ENCODE data around the gene NOC2L. TPM values are rescaled to one million over a fixed set of nuclear protein-coding genes. Genes with fewer than 3 reads are reported as not detected.

Gene NOC2L
- total and polyA plus RNA-seq, 9 of the 15 experiments (the other 6 are each of a cell fraction or from before 2014, with no cell fraction given), result 4.0 to 410 (median 200) TPM

GRCh38 chr1:909861-910310 lies 49.2 kb downstream of the NOC2L start (continued):
- TF ChIP-seq ZNF407 (IDR thresholded peaks at IDR 0.05; ENCODE audit: low read depth) (no peak), ZNF184 (CRISPR knock-in tag; IDR thresholded peaks at IDR 0.05) (no peak), BRF1 (IDR thresholded peaks at IDR 0.05; ENCODE audit: borderline replicate concordance, extremely low read depth, insufficient read length) (no peak), SP1 (CRISPR knock-in tag; IDR thresholded peaks at IDR 0.05) (no peak), ZNF282 (CRISPR knock-in tag; IDR thresholded peaks at IDR 0.05) (no peak), ZZZ3 (IDR thresholded peaks at IDR 0.05) (no peak)
- TF ChIP-seq, protein P1, sequence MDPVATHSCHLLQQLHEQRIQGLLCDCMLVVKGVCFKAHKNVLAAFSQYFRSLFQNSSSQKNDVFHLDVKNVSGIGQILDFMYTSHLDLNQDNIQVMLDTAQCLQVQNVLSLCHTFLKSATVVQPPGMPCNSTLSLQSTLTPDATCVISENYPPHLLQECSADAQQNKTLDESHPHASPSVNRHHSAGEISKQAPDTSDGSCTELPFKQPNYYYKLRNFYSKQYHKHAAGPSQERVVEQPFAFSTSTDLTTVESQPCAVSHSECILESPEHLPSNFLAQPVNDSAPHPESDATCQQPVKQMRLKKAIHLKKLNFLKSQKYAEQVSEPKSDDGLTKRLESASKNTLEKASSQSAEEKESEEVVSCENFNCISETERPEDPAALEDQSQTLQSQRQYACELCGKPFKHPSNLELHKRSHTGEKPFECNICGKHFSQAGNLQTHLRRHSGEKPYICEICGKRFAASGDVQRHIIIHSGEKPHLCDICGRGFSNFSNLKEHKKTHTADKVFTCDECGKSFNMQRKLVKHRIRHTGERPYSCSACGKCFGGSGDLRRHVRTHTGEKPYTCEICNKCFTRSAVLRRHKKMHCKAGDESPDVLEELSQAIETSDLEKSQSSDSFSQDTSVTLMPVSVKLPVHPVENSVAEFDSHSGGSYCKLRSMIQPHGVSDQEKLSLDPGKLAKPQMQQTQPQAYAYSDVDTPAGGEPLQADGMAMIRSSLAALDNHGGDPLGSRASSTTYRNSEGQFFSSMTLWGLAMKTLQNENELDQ (CRISPR knock-in tag; IDR thresholded peaks at IDR 0.05; ENCODE audit: borderline replicate concordance), result no peak
